AG09319 (cell line): Measurements from ENCODE around the gene NRG2.

ENCODE experiments used
- DNase-seq: peaks from one replicate; pipeline ENCODE4 v3.0.0-alpha.2; 2010; ENCODE audit warnings: low read depth; ENCODE audit errors: extremely low read depth
- TF ChIP-seq, protein P1 (sequence below): IDR thresholded peaks from 2 replicates; pipeline ENCODE4 v1.5.1; 2011; ENCODE audit warnings: low read depth, mild to moderate bottlenecking, inconsistent platforms, low read length, moderate library complexity

NRG2 gene

DNA sequence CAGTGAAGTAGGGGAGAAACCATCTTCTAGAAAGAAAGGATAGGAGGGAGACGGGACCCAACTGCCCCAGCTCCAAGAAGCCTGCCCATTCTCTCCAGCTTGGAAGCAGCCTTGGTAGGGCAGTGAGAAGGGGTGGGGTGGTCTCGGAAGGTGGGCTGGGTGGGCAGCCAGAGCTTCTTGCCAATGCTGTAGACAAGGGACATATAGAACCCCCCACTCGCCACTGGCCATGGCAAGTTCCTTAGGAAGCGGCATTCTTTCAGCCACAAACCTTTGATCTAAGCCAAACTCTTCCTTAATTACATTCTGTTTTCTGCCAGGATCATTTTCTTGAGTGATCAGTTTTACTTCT, 157.3 kb downstream of the NRG2 start:
- DNase-seq: no peak
- TF ChIP-seq, protein P1, sequence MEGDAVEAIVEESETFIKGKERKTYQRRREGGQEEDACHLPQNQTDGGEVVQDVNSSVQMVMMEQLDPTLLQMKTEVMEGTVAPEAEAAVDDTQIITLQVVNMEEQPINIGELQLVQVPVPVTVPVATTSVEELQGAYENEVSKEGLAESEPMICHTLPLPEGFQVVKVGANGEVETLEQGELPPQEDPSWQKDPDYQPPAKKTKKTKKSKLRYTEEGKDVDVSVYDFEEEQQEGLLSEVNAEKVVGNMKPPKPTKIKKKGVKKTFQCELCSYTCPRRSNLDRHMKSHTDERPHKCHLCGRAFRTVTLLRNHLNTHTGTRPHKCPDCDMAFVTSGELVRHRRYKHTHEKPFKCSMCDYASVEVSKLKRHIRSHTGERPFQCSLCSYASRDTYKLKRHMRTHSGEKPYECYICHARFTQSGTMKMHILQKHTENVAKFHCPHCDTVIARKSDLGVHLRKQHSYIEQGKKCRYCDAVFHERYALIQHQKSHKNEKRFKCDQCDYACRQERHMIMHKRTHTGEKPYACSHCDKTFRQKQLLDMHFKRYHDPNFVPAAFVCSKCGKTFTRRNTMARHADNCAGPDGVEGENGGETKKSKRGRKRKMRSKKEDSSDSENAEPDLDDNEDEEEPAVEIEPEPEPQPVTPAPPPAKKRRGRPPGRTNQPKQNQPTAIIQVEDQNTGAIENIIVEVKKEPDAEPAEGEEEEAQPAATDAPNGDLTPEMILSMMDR: no peak

DNA sequence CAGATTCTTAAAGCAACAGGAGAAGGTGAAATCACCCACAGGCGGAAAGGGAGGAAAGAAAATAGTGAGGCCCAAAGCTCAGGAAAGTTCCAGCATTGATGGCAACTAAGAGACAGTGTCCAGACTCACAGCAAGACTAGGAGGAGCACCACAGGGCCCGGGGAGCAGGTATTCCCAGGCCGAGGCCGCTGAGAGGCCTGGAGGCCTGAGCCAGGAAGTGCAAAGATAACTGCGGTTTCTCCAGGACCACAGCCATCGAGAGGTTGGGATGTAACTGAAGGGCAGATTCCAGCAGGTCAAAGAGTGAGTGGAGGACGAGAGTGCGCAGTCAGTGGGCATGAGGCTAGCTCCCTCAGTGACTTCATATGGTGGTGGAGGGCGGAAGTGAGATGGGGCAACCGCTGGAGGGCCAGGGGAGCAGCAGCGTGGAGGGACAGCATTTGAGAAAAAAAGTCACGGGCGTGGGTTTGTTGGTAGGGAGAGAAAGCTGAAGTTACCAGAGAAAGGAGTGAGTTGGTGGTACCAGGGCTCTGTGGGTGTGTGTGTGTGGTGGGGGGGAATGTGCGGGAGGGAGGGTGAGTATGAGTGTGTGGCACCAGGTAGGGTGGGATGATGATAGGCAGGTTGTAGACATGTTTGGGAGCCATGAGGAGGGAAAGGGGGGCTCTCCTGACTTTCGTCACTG, 157.8 kb downstream of the NRG2 start:
- TF ChIP-seq, protein P1: no peak
- no peak for DNase-seq

DNA sequence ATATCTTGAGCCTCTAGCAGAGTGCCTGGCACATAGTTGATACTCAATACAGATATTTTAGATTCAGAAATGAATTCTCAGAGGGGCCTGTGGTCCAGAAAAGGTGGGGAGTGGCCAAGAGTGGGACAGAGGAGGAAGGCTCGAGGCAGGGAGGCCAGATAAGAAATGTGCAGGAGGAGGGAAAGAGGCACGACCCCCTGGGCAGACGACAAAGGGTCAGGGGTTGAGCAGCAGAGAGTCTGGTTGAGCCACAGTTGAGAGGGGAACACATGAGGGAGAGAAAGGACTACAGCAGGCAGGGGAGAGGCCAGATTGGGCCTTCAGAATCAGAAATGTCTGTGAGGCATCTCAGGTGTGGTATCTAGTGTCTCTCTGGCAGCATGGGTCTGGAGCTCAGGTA, 158.4 kb downstream of the NRG2 start:
- TF ChIP-seq, protein P1: no peak

DNA sequence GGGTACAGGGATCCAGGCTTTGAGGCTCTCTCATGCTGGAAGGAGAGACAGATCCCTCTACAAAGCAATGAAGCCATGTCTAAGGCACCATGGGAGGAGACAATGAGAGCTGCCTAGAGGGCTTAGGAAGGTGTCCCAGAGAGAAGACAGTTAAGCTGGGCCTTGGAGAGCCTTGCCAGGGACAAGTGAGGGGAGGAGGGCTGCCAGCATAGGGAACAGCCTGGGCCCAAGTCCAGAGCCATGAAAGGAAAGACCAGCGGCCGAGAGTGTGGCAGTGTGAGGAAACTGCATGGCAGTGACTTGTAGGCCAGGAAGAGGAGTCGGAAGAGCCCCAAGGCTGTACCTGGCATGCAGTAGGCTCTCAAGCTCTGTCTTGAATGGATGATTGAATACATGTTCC, 159.0 kb downstream of the NRG2 start:
- no peak for DNase-seq
- TF ChIP-seq, protein P1: no peak

More for the DNA sequence above, 158.4 kb downstream of the NRG2 start:
- DNase-seq: no peak

DNA sequence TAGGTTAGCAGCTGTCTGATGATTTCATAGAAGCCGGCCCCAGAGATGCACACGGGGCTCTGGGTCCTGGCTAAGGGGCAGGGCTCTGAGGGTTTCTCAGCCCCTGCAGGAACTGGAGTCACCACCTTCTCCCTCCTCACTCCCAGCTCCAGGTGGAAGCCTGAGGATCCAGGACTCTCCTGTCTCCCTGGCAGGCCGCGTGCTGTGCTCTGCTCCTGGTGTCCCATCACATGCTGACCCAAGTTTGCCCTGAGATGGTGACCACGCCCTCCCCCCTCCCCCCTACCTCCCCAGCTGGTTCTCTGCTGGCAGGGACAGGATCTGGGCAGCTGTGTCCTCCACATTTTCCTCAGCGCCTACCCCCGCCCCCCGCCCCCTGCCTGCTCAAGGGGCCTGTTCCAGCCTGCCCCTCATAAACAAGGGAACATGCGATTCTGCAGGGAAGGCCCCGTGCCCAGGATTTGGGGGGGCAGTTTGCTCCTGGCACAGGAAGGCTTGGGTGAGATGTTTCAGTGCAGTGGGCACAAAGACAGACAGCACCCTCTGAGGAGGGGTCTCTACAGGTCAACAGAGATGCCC, 160.0 kb downstream of the NRG2 start:
- TF ChIP-seq, protein P1: no peak
- DNase-seq: no peak

DNA sequence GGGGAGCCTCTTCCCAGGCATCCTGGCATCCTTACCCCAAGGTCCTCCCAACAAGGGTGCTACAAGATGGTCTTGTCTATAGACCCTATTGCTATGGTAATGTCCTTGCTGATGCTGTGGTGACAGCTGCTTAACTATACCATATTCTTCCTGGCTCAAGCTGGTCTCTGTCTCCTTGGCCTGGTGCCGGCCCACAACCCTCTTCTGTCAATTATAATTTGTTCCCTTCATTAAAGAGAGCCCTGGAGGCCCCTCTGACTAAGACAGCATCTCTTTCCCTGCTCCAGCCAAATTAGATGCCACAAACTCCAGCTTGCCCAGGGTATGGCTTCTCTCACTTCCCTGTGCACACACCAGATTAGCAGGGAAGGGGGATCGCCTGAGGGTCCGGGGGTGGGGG, 160.8 kb downstream of the NRG2 start:
- no peak for DNase-seq
- TF ChIP-seq, protein P1: no peak

DNA sequence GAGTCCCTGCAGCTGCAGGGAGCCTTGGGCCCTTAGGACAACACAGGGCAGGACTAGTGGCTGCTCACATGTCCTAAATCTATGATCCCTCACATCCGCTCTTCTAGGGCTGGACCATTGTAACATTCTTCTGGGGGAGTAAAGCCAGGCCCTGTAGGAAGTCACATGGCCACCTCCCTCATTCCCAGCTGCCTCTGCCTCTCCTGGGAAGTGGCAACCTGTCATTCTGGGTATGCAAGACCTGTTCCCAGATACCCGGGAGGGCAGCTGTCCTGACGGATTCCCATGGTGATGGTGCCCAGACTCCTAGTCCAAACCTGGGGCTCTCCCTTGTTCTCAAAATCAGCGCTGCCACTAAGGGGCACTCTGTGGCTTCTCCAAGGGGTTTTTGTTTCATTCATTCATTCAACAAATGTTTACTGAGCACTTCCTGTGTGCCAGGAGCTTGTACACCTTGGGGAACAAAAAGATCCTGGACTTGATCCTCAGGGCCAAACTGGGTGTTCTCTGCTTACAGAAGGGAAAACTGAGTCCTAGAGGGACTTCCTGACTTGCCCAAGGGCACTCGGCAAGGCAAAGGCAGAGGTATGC, 161.9 kb downstream of the NRG2 start:
- DNase-seq: no peak
- TF ChIP-seq, protein P1: no peak
